GM21737 (cell line): Measurements from ENCODE around the gene KCNJ10.
"Not testable (repeated sequence)": the region's sequence is repeated elsewhere in the genome, so short reads cannot be mapped to it uniquely, and the experiment has no call there.

Source experiments
- ATAC-seq: cut with Tn5 transposase; IDR thresholded peaks from one replicate; pipeline ENCODE4 v1.9.1; 2021; ENCODE audit warnings: mild to moderate bottlenecking, moderate library complexity; ENCODE audit not compliant: unreplicated experiment

The KCNJ10 gene

GRCh38 chr1:160069460-160070231 is at the start of gene KCNJ10:
KCNJ10 (minus strand) TSS chr1:160070160; CDS start chr1:160042532, 27,628 bp downstream.
- ATAC-seq = no peak

GRCh38 chr1:160118928-160119327 is 49.0 kb upstream of the KCNJ10 start:
- ATAC-seq = no peak

GRCh38 chr1:160117709-160118183 is 47.8 kb upstream of the KCNJ10 start:
- ATAC-seq = no peak

- no peak for ATAC-seq
These were observed 47.3 kb upstream of the KCNJ10 start for GRCh38 chr1:160117300-160117699.

GRCh38 chr1:160116283-160117147 is 46.6 kb upstream of the KCNJ10 start:
- ATAC-seq = no peak

GRCh38 chr1:160115545-160116282 is 45.8 kb upstream of the KCNJ10 start, which contains the start of gene ATP1A2:
ATP1A2 (plus strand) TSS chr1:160115759; CDS start chr1:160115862, 103 bp downstream.
- ATAC-seq = no peak

- ATAC-seq = no peak
These were observed 44.1 kb upstream of the KCNJ10 start for GRCh38 chr1:160114085-160114484.

GRCh38 chr1:160113407-160113806 is 43.4 kb upstream of the KCNJ10 start:
- ATAC-seq = no peak

- no peak for ATAC-seq
These were observed 42.4 kb upstream of the KCNJ10 start for GRCh38 chr1:160112357-160112756.

GRCh38 chr1:160111462-160111861 is 41.5 kb upstream of the KCNJ10 start:
- not testable (repeated sequence) for ATAC-seq

GRCh38 chr1:160109686-160110085 is 39.7 kb upstream of the KCNJ10 start:
- no peak for ATAC-seq

- no peak for ATAC-seq
These were observed 39.1 kb upstream of the KCNJ10 start for GRCh38 chr1:160108888-160109662.

- ATAC-seq = no peak
These were observed 37.6 kb upstream of the KCNJ10 start for GRCh38 chr1:160107512-160107911.

- no peak for ATAC-seq
These were observed 35.2 kb upstream of the KCNJ10 start for GRCh38 chr1:160105155-160105554.

GRCh38 chr1:160104486-160104885 is 34.5 kb upstream of the KCNJ10 start:
- ATAC-seq = no peak

GRCh38 chr1:160103658-160104408 is 33.9 kb upstream of the KCNJ10 start:
- no peak for ATAC-seq

- no peak for ATAC-seq
These were observed 32.0 kb upstream of the KCNJ10 start for GRCh38 chr1:160101717-160102522.

- no peak for ATAC-seq
These were observed 31.2 kb upstream of the KCNJ10 start for GRCh38 chr1:160101037-160101716.
